Stimulated activated CD4-positive, alpha-beta T cell treated with anti-CD3 and anti-CD28 coated beads, Interleukin-1b, Interleukin-23, amount 100 ng/mL, for 24 hours (primary cell): ENCODE results near the gene NFATC1.

Experiments used
- DNase-seq, 4 experiments: peaks; one replicate each; pipeline ENCODE4 v3.0.0-alpha.2; 2020; ENCODE audit warnings: low read depth in 4 of 4, low spot score in 1 of 4

The NFATC1 gene

DNA sequence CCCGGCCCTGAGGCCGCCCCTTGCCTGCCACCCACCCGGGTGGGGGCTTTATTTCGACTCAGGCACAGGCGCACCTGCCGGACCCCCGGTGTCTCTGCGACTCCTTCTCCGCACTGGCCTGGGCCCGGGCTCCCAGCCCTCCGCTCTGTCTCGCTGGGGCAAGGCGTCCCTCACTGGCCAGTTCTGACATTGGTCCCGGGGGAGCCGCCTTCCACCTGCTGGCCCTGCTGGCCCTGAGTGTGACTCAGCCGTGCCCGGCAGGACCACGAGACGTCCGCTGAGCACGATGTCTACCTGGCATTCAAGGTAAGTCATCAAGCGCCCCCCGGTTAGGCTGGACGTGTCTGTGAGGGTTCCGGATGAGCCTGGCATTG lies 152.3 kb downstream of the NFATC1 start:
- DNase-seq: no peak

GRCh38 chr18:79548621-79548985 lies 152.9 kb downstream of the NFATC1 start:
- no peak for DNase-seq

DNA sequence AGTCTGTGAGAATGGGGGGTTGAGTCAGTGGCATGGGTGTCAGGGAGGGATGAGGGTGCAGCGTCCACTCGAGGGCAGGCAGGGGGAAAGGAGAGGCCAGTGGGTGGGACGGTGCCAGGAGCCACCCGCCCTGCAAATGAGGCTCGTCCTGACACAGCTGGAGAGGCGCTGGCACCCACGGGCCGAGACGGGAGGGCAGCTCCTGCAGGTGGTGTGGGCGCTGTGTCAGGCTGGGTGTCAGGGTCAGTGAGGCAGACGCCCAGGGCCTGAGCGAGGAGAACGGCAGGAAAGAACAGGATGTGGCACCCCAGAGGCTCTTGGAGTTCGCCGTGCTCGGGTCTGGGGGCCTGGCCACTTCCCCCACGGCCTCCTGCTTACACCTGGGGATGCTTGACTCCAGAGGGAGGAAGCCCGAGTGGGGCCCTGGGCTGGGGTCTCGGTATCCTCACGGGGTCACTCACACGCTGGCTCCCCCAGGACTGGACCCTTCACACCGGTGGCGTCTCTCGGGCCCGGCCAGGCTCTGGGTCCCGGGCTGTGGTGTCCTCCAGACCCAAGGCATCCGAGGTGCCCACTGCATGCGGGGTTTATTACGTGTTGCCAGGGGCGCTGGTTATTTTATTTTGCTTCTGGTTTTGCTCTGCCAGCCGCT lies 153.4 kb downstream of the NFATC1 start:
- DNase-seq: no peak

- no peak for DNase-seq
Observed at GRCh38 chr18:79549638-79550000, 153.9 kb downstream of the NFATC1 start.

GRCh38 chr18:79552140-79552631 lies 156.5 kb downstream of the NFATC1 start:
- DNase-seq: no peak

DNA sequence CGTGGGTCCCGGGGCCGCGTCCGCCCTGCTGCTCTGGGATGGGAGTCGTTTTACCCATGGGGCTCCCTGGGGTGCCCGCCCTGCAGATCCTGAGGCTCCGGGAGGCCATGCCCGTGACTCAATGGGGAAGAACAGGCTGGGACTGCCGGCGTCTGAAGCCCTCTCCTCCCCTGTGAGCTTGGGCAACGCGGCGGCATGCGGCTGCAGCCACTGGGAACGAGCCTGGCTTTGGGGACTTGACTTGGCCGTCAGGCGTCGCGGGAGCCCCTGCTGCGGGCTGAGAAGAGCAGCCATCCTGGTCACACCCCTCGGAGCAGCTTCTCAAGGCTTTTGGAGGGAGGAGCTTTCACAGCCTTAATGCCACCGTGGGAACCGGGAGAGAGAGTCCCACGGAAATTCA lies 157.0 kb downstream of the NFATC1 start:
- no peak for DNase-seq

GRCh38 chr18:79553154-79553553 lies 157.4 kb downstream of the NFATC1 start:
- DNase-seq: no peak

GRCh38 chr18:79553696-79554095 lies 158.0 kb downstream of the NFATC1 start:
- DNase-seq: no peak

DNA sequence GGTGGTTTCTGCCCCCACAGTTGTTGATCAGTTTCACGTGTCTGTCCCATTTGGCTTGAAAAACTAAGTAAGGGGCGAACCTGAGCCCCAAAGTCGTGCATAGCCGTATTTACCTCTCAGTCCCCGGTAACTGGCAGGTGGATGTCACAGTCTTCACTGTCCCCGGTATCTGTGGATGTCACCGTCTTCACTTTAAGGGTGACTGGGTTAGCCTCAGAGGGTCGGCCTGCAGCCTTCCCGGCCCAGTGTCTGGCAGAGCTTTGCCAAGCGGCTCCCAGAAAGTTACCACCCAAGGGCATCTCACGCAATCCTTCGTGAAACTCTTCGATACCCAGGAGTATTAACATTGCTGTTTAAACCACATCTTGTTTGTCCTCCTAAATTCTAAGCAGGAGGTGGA lies 158.6 kb downstream of the NFATC1 start:
- no peak for DNase-seq

DNA sequence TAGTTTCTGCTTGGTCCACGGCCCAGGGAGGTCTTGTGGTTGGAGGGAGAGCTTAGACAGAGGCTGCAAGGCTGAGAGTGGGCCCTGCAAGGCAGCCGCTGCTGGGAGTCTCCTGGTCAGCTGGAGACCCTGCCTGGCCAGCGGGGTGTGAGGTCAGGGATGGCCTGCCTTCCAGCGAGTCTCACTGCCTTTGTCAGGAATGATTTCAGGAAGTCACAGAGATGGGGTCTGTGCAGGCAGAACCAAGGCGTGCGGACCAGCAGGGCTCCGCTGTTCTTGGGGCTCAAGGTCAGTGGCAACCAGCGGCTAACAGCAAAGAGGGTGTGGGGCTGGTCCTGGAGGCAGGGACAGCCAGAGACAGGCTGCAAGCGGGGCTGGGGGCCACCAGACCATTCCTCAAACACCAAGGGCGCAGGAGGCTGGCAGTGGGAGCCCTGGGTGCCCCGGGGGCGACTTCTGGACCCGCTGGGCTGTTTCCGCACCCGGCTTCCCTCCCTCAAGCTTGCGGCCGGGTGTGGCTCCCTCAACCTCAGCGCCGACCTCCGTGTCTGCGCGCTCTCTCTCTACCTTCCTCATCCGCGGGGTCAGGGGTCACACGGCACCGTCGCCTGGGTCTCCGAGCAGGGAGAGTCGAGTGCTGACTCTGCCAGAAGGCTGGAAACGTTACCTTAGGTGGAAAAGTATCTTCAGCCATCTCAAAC lies 159.4 kb downstream of the NFATC1 start:
- DNase-seq: no peak

DNA sequence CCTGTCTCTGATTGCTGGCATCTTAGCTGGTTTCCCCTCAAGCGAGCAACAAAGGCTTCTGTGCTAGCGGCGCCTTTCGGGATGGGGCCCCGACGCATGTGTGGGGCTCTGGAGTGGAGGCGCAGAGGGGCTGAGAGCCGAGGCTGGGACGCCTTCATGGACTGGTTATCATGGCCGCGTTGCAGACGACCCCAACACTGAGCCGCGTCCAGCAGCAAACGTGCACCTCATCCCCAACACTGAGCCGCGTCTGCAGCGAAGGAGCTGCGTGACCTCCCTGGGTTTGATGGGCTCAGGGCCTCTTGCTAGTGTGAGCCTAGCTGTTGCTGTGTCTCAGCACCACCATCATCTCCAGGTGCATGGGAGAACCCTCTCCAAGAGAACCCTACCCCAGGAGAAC lies 160.2 kb downstream of the NFATC1 start:
- no peak for DNase-seq

DNA sequence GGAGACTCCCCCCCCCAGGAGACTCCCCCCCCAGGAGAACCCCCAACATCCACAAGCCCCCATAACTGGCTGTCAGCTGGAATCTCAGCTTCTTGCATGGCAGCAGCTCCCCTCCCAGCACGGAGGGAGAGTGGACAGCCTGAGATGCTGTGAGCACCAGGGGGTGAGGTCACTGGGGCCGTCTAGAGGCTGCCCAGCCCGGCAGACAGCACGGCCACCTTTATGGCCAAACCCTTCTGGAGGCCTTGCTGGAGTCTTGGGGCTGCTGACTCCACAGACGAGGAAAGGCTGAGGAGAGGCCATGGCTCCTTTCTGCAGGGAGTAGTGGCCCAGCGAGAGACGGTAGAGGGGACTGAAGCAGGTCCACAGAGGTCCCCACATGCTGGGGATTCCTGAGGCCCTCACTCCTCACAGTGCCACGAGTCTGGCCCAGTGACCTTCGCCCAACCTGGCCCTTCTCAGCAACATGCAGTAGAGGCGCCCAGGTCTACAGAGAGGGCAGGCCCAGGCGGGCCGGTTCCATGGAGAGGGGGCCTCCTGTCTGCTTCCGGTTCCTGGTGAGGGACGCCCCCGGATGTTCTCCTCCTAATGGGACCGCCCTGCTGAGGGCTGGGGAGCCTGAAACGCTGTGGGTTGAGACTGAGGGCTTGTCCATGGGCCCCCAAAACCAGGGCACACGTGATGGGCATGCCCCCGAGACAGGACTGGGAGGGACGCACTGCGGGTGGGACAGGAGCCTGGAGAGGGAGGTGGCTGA lies 161.3 kb downstream of the NFATC1 start:
- no peak for DNase-seq

GRCh38 chr18:79558196-79558932 lies 162.6 kb downstream of the NFATC1 start:
- no peak for DNase-seq

GRCh38 chr18:79558933-79559416 lies 163.2 kb downstream of the NFATC1 start:
- DNase-seq: no peak

DNA sequence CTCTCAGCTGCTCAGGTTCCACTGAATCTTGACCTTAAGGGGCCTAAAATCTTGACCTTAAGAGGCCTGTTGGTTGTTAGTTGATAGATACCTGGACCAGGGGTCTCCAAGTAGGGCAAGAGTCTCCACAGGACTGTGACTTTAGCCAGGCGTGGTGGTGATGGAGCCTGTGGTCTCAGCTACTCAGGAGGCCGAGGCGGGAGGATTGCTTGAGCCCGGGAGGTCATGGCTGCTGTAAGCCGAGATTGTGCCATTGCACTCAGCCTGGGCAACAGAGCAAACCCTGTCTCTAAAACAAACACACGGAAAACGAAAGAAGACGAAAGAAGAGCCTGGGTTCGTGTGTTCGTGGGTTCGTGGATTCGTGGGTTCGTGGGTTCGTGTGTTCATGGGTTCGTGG lies 163.7 kb downstream of the NFATC1 start:
- no peak for DNase-seq

DNA sequence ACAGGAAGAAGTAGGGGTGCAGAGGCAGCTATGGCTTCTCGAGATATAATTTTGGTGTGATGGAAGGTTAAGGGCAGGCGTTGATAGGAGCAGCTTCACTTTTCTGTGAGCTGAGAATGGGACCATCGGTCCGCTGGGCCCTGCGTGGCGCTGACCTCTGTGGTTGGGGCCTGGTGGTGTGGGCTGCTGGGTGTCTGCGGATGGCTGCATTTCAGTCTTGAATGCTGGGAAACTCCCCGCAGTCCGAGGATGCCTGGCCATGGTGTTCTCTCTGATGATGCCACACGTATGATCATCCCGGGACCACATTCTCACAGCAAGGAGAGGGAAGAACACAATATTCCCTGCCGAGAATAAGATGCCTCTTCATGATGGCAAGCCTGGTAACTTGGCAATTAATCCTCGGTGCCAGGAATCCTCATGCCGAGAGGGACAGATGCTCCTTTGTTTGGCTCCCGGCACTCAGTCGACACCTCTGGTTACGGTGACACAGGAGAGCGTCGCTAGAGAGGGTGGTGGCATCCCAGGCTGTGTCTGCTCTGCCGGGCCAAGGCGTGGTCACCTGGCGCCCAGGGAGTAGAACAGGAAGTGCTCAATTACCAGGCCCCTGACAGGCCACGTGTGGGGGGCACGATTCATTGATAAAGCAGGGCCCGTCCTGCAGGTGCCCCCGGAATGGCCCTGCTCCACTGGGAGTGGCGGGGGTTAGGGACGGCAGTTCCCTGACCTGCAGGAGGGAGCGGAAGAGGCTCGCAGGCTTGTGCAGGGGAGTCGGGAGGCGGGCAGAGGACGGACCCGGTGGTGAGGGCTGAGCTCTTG lies 164.5 kb downstream of the NFATC1 start:
- no peak for DNase-seq

GRCh38 chr18:79560861-79561210 lies 165.1 kb downstream of the NFATC1 start:
- no peak for DNase-seq

DNA sequence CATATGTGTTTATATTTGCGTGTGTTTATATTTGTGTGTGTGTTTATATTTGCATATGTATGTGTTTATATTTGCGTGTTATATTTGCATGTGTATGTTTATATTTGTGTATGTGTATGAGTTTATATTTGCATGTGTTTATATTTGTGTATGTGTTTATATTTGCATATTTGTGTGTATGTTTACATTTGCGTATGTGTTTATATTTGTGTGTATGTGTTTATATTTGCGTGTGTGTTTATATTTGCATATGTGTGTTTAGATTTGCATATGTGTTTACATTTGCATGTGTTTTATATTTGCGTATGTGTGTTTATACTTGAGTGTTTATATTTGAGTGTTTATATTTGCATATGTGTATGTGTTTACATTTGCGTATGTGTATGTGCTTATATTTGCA lies 168.2 kb downstream of the NFATC1 start:
- DNase-seq: no peak

DNA sequence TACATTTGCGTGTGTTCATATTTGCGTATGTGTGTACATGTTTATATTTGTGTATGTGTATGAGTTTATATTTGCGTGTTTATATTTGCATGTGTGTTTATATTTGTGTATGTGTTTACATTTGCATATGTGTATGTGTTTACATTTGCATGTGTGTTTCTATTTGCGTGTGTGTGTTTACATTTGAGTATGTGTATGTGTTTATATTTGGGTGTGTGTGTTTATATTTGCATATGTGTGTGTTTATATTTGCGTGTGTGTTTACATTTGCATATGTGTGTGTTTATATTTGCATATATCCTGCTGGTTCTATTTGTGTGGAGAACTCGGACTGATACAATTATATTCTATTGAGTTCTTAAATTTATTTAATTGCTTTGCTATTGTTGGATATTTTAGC lies 168.7 kb downstream of the NFATC1 start:
- DNase-seq: no peak

GRCh38 chr18:79566771-79567431 lies 171.2 kb downstream of the NFATC1 start:
- no peak for DNase-seq
